RWPE2 (cell line): ENCODE results near the gene FAM180A.
A peak's percentile ranks its signal among the peaks of the same experiment; 100 is the strongest.
"Not testable (repeated sequence)": the region's sequence is repeated elsewhere in the genome, so short reads cannot be mapped to it uniquely, and the experiment has no call there.

Experiments used
- ATAC-seq: fragments of 200-7000 bp; cut with Tn5 transposase; 3 replicates; pipeline ENCODE4 v1.9.1; 2021; ENCODE audit warnings: low read depth
- DNase-seq: peaks from one replicate; pipeline ENCODE4 v3.0.0-alpha.2; 2020; ENCODE audit warnings: low spot score
- H3K27ac ChIP-seq: fragments of 450-650 bp; 2 replicates; pipeline ENCODE4 v1.5.1; 2017; ENCODE audit warnings: mild to moderate bottlenecking; ENCODE audit not compliant: poor library complexity, severe bottlenecking
- H3K27me3 ChIP-seq: fragments of 250-450 bp; sonication (Bioruptor Pico); 2 replicates; pipeline ENCODE4 v1.5.1; 2021; ENCODE audit warnings: mild to moderate bottlenecking, moderate library complexity; ENCODE audit not compliant: insufficient read depth, poor library complexity, severe bottlenecking
- H3K36me3 ChIP-seq: fragments of 250-450 bp; sonication (Bioruptor Pico); 2 replicates; pipeline ENCODE4 v1.5.1; 2020; ENCODE audit warnings: low read depth, mild to moderate bottlenecking, moderate library complexity
- H3K4me1 ChIP-seq: fragments of 250-450 bp; sonication (Bioruptor Pico); 2 replicates; pipeline ENCODE4 v1.5.1; 2021; ENCODE audit warnings: mild to moderate bottlenecking, moderate library complexity; ENCODE audit not compliant: insufficient read depth, poor library complexity, severe bottlenecking
- H3K4me3 ChIP-seq: fragments of 250-450 bp; sonication (Bioruptor Pico); 2 replicates; pipeline ENCODE4 v1.5.1; 2021; ENCODE audit warnings: mild to moderate bottlenecking, moderate library complexity; ENCODE audit not compliant: severe bottlenecking
- H3K9me3 ChIP-seq: fragments of 250-450 bp; sonication (Bioruptor Pico); 2 replicates; pipeline ENCODE4 v1.5.1; 2021; ENCODE audit warnings: mild to moderate bottlenecking, moderate library complexity; ENCODE audit not compliant: severe bottlenecking
- TF ChIP-seq, protein P1 (sequence below): fragments of 450-650 bp; IDR thresholded peaks from one replicate; pipeline ENCODE4 v1.5.1; 2017; ENCODE audit warnings: mild to moderate bottlenecking, moderate library complexity; ENCODE audit not compliant: poor library complexity, severe bottlenecking

Gene FAM180A

DNA sequence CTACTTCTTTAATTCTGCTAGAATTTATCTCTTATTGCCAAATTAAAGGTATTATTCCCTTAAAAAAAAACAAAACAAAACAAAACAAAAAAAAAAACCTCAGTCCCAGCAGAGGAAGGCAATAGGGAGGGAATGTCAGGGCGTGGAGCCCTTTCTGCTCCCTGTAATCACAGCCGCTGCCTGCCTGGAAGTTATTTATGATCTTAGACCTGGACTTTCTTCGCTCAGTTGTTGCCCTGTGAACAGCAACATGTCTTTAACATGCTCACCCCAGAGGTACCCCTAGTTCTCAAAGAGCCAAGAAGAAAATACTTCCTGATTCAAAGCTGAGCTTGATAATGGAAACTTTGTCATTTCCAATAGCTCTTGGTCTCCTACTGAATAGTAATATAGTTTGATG lies 7.7 kb downstream of the FAM180A start:
- TF ChIP-seq, protein P1, sequence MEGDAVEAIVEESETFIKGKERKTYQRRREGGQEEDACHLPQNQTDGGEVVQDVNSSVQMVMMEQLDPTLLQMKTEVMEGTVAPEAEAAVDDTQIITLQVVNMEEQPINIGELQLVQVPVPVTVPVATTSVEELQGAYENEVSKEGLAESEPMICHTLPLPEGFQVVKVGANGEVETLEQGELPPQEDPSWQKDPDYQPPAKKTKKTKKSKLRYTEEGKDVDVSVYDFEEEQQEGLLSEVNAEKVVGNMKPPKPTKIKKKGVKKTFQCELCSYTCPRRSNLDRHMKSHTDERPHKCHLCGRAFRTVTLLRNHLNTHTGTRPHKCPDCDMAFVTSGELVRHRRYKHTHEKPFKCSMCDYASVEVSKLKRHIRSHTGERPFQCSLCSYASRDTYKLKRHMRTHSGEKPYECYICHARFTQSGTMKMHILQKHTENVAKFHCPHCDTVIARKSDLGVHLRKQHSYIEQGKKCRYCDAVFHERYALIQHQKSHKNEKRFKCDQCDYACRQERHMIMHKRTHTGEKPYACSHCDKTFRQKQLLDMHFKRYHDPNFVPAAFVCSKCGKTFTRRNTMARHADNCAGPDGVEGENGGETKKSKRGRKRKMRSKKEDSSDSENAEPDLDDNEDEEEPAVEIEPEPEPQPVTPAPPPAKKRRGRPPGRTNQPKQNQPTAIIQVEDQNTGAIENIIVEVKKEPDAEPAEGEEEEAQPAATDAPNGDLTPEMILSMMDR: no peak
- Histone ChIP-seq H3K4me3 (no peak overlapping the region), H3K36me3 (no peaks in the 10 kb centered on the region), H3K9me3 (no peaks in the 10 kb centered on the region), H3K27ac (no peak overlapping the region), H3K27me3 (no peaks in the 10 kb centered on the region), H3K4me1 (peaks cover 22% of the 10 kb centered on the region)
- DNase-seq (no peak), ATAC-seq (no peak)

DNA sequence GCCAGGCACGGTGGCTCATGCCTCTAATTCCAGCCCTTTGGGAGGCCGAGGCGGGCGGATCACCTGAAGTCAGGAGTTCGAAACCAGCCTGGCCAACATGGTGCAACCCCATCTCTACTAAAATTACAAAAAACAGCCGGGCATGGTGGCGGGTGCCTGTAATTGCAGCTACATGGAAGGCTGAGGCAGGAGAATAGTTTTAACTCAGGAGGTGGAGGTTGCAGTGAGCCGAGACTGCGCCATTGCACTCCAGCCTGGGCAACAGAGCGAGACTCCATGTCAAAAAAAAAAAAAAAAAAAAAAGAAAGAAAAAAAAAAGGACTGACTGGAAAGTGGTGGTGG lies 11.3 kb downstream of the FAM180A start:
- H3K27me3 ChIP-seq, DNase-seq, H3K27ac ChIP-seq, ATAC-seq, H3K9me3 ChIP-seq, H3K4me3 ChIP-seq, H3K4me1 ChIP-seq, H3K36me3 ChIP-seq: not testable (repeated sequence)

DNA sequence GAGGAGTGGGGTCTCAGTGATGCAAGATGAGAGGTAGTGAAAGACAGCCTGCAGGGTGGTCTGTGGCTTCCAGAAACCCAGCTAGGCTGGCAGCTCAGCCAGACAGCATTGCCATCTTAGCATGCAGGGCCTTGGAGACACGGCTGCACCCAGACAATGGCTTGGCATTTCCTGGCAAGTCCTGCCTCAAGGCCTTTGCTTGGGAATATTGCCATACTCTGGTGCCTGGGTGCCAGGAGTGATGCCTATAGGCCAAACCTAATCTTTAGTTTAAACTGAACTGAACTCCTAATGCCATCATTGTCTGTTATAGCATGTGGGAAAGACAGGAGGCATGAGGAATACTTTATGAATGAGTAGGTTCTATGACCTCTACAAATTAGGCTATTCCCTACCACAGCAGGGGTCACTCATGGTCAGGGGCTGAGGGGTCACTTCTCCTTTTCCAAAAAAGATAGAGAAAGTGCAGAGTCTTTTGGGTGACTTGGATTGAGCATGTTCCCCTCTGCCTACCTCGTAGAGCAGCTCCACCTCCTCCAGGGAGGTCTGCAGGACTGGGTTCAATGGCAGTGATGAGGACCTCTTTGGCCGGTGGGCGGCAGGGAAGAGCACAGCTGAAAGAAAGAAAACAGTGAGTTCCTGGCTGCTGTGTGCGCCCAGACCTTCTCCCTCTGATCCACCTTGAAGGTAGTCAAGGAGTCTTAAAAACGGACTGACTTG lies 11.9 kb downstream of the FAM180A start:
- Histone ChIP-seq H3K27me3 (no peaks in the 10 kb centered on the region), H3K36me3 (no peaks in the 10 kb centered on the region), H3K9me3 (no peaks in the 10 kb centered on the region), H3K4me3 (no peak overlapping the region), H3K4me1 (no peaks in the 10 kb centered on the region), H3K27ac (no peak overlapping the region)
- DNase-seq (no peak), ATAC-seq (peak; percentile 42; the same call in 2 of the 3 replicates)
- TF ChIP-seq, protein P1: no peak

DNA sequence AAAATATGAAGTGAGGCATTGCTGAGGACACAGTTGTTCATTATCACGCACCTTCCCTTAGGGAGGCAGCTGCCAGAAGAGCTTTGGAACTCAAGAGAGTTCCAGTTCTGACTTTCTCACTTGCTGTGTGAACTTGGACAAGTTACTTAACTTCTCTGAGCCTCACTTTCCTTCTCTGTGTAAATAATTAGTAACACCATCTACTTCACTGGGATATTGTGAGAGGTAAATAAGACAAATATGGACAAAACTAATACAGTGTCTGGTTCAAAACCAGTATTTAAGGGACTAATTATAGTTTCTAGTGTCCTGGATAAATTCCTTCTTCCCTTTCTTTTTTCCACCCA lies 14.3 kb downstream of the FAM180A start:
- ATAC-seq: no peak
- H3K27me3 ChIP-seq: no peaks in the 10 kb centered on the region
- no peak overlapping the region for H3K27ac ChIP-seq

DNA sequence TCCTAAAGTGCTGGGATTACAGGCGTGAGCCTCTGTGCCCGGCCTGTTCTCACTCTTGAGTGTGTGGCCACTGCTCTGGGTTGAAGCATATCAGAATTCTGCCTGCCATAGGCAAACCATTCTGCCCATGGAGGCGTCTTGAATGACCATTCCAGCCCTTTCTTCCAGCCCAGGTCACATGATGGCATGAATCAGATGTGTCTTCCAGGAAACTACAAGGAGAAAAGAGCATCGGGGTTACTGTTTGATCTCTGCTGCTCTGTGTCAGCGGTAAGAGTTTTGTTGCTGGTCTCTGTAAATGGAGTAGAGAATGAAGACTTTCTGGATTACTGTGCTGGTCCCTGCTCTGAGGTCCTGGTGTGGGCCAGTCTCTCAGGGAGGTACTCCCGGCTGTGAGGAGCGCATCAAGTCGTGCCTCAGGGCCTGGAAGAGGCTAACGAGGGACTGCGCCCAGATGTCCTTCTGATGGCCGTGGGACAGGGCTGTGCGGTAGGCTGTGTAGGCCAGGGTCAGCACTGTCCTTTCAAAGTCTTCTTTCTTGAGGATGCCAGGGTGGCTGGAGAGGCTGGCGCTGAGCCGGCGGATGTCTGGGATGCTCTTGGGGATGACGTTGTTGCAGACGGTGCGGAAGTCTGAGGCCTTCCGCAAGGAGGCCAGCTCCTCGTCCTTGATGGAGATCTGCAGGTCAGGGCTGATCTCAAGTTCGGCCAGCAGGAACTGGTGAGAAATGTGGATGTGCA lies 14.8 kb downstream of the FAM180A start:
- no peaks in the 10 kb centered on the region for H3K4me1 ChIP-seq
- H3K27ac ChIP-seq: no peak overlapping the region
- no peaks in the 10 kb centered on the region for H3K27me3 ChIP-seq
- no peak for DNase-seq
- H3K9me3 ChIP-seq: no peaks in the 10 kb centered on the region
- no peak for ATAC-seq
- TF ChIP-seq, protein P1: no peak
- H3K36me3 ChIP-seq: no peaks in the 10 kb centered on the region
- H3K4me3 ChIP-seq: no peak overlapping the region

More for the DNA sequence above, 14.3 kb downstream of the FAM180A start:
- no peaks in the 10 kb centered on the region for H3K9me3 ChIP-seq
- no peak overlapping the region for H3K4me3 ChIP-seq
- no peaks in the 10 kb centered on the region for H3K4me1 ChIP-seq
- DNase-seq: no peak
- H3K36me3 ChIP-seq: no peaks in the 10 kb centered on the region
- TF ChIP-seq, protein P1: no peak
